ENCODE data around the gene CHST15. TPM values are rescaled to one million over a fixed set of nuclear protein-coding genes. Genes with fewer than 3 reads are reported as not detected.

The CHST15 gene
- total RNA-seq, 4 donors from 2014 or later: 16.8 to 75.6 (median 26.3) TPM

DNA sequence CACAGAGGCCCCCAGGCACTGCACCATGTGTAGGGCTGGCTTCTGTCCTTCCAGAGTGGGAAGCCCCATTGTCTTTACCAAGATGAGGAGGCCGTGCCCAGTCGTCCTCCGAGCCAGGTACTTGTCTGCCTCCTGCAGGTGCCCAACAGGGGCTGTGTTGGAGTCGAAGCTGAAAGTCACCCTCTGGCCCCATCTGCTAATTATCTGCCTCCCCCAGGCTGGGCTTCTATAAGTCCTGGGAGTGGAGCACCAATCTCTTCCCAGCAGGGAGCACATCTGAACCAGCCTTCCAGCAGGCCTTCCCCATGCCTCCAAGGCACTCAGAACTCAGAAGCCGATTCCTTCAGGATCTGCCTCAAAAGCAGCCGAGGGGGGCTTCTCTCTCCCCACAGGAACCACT, 11.6 kb upstream of the CHST15 start:
- TF ChIP-seq, protein P1, sequence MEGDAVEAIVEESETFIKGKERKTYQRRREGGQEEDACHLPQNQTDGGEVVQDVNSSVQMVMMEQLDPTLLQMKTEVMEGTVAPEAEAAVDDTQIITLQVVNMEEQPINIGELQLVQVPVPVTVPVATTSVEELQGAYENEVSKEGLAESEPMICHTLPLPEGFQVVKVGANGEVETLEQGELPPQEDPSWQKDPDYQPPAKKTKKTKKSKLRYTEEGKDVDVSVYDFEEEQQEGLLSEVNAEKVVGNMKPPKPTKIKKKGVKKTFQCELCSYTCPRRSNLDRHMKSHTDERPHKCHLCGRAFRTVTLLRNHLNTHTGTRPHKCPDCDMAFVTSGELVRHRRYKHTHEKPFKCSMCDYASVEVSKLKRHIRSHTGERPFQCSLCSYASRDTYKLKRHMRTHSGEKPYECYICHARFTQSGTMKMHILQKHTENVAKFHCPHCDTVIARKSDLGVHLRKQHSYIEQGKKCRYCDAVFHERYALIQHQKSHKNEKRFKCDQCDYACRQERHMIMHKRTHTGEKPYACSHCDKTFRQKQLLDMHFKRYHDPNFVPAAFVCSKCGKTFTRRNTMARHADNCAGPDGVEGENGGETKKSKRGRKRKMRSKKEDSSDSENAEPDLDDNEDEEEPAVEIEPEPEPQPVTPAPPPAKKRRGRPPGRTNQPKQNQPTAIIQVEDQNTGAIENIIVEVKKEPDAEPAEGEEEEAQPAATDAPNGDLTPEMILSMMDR (IDR thresholded peaks at IDR 0.05; ENCODE audit: low read depth): no peak

DNA sequence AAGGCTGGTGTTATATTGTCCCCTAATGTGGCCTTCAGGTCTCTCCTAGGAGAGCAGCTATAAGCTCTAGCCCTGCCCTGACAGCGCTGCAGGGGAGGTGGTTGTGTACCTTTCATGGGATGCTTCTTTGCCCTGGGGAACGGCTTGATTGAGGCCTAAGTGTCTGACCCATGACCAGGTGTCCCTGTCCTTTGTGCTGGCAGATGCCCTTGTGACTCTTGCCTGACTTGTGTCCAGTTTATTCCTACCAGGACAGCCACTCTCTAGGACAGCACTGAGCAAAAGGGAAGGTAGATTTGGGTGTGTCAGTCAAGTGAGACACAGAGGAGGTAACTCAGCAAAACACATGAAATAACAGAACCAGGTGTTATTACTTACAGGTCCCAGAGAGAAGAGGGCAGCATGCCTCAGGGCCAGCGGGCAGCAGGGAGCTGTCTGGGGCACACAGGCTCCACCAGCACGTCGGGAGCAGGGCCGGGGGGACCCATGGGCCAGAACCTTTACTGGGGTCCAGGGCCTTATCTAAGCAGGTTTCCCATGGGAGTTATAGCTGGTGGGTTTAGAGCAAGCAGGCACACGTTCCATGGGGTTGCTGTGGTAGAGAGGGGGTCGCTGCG, 10.7 kb upstream of the CHST15 start:
- TF ChIP-seq, protein P1 (IDR thresholded peaks at IDR 0.05; ENCODE audit: low read depth): no peak

GRCh38 chr10:124101351-124101750, 8.0 kb upstream of the CHST15 start:
- TF ChIP-seq, protein P1 (IDR thresholded peaks at IDR 0.05; ENCODE audit: low read depth): no peak

DNA sequence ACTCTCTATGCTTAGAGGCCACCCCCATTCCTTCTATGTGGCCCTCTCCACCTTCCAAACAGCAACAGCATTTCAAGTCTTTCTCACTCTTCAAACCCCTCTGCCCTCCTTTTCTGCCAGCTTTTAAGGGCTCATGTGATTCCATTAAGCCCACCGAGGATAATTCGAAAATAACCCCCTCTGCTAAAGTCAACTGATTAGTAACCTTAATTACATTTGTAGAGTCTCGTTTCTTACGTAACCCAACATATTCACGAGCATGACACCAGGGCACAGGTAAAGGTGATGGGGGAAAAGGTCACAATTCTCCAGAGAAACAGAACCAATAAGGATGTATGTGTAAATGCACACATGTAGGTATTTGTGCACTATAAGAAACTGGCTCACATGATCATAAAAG, 6.7 kb upstream of the CHST15 start:
- TF ChIP-seq, protein P1 (IDR thresholded peaks at IDR 0.05; ENCODE audit: low read depth): no peak

DNA sequence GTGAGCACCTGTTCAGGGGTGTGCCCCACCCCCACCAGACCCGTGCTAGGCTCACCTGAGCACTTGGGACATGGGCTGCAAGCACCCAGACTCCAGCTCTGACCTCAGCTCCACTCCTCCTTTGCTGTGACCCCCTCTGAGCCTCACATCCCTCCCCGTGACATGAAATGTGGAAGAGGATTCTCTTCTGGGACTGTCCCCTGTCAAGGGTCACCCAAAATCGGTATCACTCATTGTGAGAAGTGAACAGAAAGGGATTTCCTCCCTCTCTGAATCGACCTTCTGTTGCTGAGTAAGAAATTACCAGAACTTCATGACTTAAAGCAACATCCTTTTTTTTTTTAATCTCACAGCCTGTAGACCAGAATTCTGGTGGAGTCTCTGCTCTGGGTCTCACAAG, 6.2 kb upstream of the CHST15 start:
- TF ChIP-seq, protein P1 (IDR thresholded peaks at IDR 0.05; ENCODE audit: low read depth): no peak

GRCh38 chr10:124098575-124098974, 5.2 kb upstream of the CHST15 start:
- TF ChIP-seq, protein P1 (IDR thresholded peaks at IDR 0.05; ENCODE audit: low read depth): no peak

DNA sequence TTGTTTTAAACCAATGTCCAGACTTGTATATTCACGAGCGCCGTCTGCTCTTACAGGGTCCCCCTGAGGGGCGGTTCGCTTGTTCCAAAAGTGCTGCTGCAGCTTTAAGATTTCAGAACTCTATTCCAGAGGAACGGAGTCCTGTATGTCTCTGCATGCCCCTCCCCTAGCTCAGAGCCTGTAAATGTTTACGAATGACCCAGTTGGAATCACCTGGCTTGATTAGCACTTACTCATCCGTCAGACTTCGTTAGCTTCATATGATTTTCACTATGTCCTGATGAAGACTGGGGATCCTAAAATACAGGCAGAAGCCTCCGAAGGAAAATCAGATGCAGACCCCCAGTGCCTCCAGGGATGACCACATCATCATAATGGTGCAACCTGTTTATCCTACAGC, 4.5 kb upstream of the CHST15 start:
- TF ChIP-seq, protein P1 (IDR thresholded peaks at IDR 0.05; ENCODE audit: low read depth): no peak

All from subcutaneous adipose tissue (tissue), 4 donors.